Measurements from ENCODE around the gene RLN3.

GRCh38 chr19:14059093-14059480, 31.1 kb downstream of the RLN3 start:
- TF ChIP-seq POLR2A (IDR thresholded peaks at IDR 0.05; ENCODE audit: low read depth) (no peak), CTCF (IDR thresholded peaks at IDR 0.05) (peak; percentile 25 to 66 (median 41)), POLR2AphosphoS5 (IDR thresholded peaks at IDR 0.05) (no peak), EP300 (IDR thresholded peaks at IDR 0.05) (no peak)

Data from esophagus muscularis mucosa (tissue), 4 donors.